ENCODE data around the gene TMTC1.

DNA sequence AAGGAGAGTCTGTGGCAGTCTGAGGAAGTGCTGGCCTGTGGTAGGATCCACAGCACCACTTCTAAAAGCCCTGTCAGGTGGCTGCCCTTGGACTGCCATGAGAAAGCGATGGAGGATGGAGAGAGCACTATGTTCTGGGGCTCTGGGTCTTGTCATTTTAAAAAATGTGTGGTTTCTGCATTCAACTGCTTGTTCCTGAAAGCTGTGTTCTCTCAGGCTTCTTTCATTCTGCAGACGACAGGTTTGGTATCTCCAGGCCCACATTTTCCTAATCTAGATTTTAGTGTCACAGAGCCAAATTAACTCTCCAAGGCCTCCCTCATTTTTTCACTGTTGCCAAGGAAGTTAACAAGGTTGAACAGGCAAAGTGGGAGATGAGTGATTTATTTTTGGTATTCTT lies 296.8 kb downstream of the TMTC1 start:
- TF ChIP-seq, protein P1, sequence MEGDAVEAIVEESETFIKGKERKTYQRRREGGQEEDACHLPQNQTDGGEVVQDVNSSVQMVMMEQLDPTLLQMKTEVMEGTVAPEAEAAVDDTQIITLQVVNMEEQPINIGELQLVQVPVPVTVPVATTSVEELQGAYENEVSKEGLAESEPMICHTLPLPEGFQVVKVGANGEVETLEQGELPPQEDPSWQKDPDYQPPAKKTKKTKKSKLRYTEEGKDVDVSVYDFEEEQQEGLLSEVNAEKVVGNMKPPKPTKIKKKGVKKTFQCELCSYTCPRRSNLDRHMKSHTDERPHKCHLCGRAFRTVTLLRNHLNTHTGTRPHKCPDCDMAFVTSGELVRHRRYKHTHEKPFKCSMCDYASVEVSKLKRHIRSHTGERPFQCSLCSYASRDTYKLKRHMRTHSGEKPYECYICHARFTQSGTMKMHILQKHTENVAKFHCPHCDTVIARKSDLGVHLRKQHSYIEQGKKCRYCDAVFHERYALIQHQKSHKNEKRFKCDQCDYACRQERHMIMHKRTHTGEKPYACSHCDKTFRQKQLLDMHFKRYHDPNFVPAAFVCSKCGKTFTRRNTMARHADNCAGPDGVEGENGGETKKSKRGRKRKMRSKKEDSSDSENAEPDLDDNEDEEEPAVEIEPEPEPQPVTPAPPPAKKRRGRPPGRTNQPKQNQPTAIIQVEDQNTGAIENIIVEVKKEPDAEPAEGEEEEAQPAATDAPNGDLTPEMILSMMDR (IDR thresholded peaks at IDR 0.05 in 2 of 3, conservative IDR thresholded peaks at IDR 0.05 in 1 of 3; ENCODE audit: insufficient read depth in 2 of 3, low read depth in 1 of 3, low read length in 3 of 3), result no peak
- no peak for TF ChIP-seq PTBP1 (IDR thresholded peaks at IDR 0.05; ENCODE audit: low read depth, low read length)
- TF ChIP-seq MAFK (IDR thresholded peaks at IDR 0.05; ENCODE audit: low read length), result no peak
- no peak for TF ChIP-seq ZNF445 (CRISPR knock-in tag; IDR thresholded peaks at IDR 0.05; ENCODE audit: low read depth)
- TF ChIP-seq ZKSCAN3 (CRISPR knock-in tag; IDR thresholded peaks at IDR 0.05), result no peak
- no peak for TF ChIP-seq ATF7 (IDR thresholded peaks at IDR 0.05)
- TF ChIP-seq CBX5 (IDR thresholded peaks at IDR 0.05; ENCODE audit: borderline replicate concordance, low read depth), result no peak
- no peak for TF ChIP-seq TRIM28 (IDR thresholded peaks at IDR 0.05)

Measured in K562 (cell line).